GM12878 (cell line): ENCODE data around the gene MGAT2. TPM values are rescaled to one million over a fixed set of nuclear protein-coding genes. Genes with fewer than 3 reads are reported as not detected.
A peak's percentile ranks its signal among the peaks of the same experiment; 100 is the strongest.

ENCODE experiments used
- ASH2L ChIP-seq: fragments of 300-600, 200-600 bp; sonication (generic); IDR thresholded peaks from 2 replicates; pipeline ENCODE4 v1.6.1; 2017; ENCODE audit warnings: low read depth, mild to moderate bottlenecking, borderline replicate concordance
- ATF7 ChIP-seq: fragments of 450-650 bp; IDR thresholded peaks from 2 replicates; pipeline ENCODE4 v1.6.1; 2016; ENCODE audit warnings: low read depth, mild to moderate bottlenecking
- BRCA1 ChIP-seq: IDR thresholded peaks from 2 replicates; pipeline ENCODE4 v1.6.1; 2011; ENCODE audit warnings: low read depth, low read length, improper control_type of control experiment
- CHD1 ChIP-seq: IDR thresholded peaks from 2 replicates; pipeline ENCODE4 v1.6.1; 2012; ENCODE audit warnings: low read depth, low read length, improper control_type of control experiment
- CREB1 ChIP-seq: IDR thresholded peaks from 2 replicates; pipeline ENCODE4 v1.6.1; 2012; ENCODE audit warnings: low read depth, mild to moderate bottlenecking, inconsistent platforms
- DPF2 ChIP-seq: fragments of 450-650 bp; IDR thresholded peaks from 2 replicates; pipeline ENCODE4 v1.6.1; 2017; ENCODE audit warnings: mild to moderate bottlenecking
- EED ChIP-seq: sonication (generic); IDR thresholded peaks from 2 replicates; pipeline ENCODE4 v1.6.1; 2016; ENCODE audit warnings: antibody characterized with exemption, low read depth
- FOXM1 ChIP-seq: IDR thresholded peaks from 2 replicates; pipeline ENCODE4 v1.6.1; 2012; ENCODE audit warnings: low read depth, mild to moderate bottlenecking, inconsistent platforms, low read length, moderate library complexity
- HDAC2 ChIP-seq: fragments of 200-600 bp; sonication (generic); IDR thresholded peaks from 2 replicates; pipeline ENCODE4 v1.6.1; 2017
- JUNB ChIP-seq: IDR thresholded peaks from 2 replicates; pipeline ENCODE4 v1.6.1; 2016; ENCODE audit warnings: antibody characterized with exemption, mild to moderate bottlenecking
- MEF2A ChIP-seq: IDR thresholded peaks from 2 replicates; pipeline ENCODE4 v1.6.1; 2011; ENCODE audit warnings: low read depth, mild to moderate bottlenecking, low read length, moderate library complexity; ENCODE audit not compliant: insufficient read depth
- NFYB ChIP-seq: IDR thresholded peaks from 2 replicates; pipeline ENCODE4 v1.6.1; 2011; ENCODE audit warnings: low read depth, mild to moderate bottlenecking, low read length, improper control_type of control experiment, moderate library complexity; ENCODE audit not compliant: insufficient read depth
- NR2C1 ChIP-seq: fragments of 450-650 bp; IDR thresholded peaks from 2 replicates; pipeline ENCODE4 v1.6.1; 2017; ENCODE audit warnings: antibody characterized with exemption, mild to moderate bottlenecking, moderate library complexity
- NR2F1 ChIP-seq: fragments of 450-650 bp; conservative IDR thresholded peaks from 2 replicates; pipeline ENCODE4 v1.6.1; 2017; ENCODE audit warnings: mild to moderate bottlenecking
- POLR2AphosphoS5 ChIP-seq: IDR thresholded peaks from 2 replicates; pipeline ENCODE4 v1.6.1; 2011; ENCODE audit warnings: mild to moderate bottlenecking, low read length, inconsistent platforms
- RB1 ChIP-seq: fragments of 450-650 bp; formaldehyde crosslinking; IDR thresholded peaks from 2 replicates; pipeline ENCODE4 v1.6.1; 2017; ENCODE audit warnings: mild to moderate bottlenecking, borderline replicate concordance
- RBBP5 ChIP-seq: fragments of 200-600 bp; sonication (generic); conservative IDR thresholded peaks from 2 replicates; pipeline ENCODE4 v1.6.1; 2016
- RUNX3 ChIP-seq: IDR thresholded peaks from 2 replicates; pipeline ENCODE4 v1.6.1; 2012; ENCODE audit warnings: low read length, inconsistent platforms
- SPI1 ChIP-seq: IDR thresholded peaks from 2 replicates; pipeline ENCODE4 v1.6.1; 2011; ENCODE audit warnings: low read depth, mild to moderate bottlenecking, low read length, moderate library complexity, borderline replicate concordance; ENCODE audit not compliant: insufficient read depth
- SRF ChIP-seq, 2 experiments: IDR thresholded peaks; 2 replicates each; pipeline ENCODE4 v1.6.1; 2011; ENCODE audit warnings: low read depth in 2 of 2, low read length in 2 of 2, mild to moderate bottlenecking in 1 of 2, moderate library complexity in 1 of 2
- TARDBP ChIP-seq: IDR thresholded peaks from 2 replicates; pipeline ENCODE4 v1.6.1; 2016; ENCODE audit warnings: borderline replicate concordance
- TCF7 ChIP-seq: IDR thresholded peaks from 2 replicates; pipeline ENCODE4 v1.6.1; 2014; ENCODE audit warnings: antibody characterized with exemption, borderline replicate concordance
- ZNF217 ChIP-seq: fragments of 450-650 bp; IDR thresholded peaks from 2 replicates; pipeline ENCODE4 v1.6.1; 2017; ENCODE audit warnings: antibody characterized with exemption, mild to moderate bottlenecking
- ZNF24 ChIP-seq: fragments of 450-650 bp; IDR thresholded peaks from 2 replicates; pipeline ENCODE4 v1.6.1; 2017; ENCODE audit warnings: antibody characterized with exemption, mild to moderate bottlenecking
- polyA plus RNA-seq, 11 experiments: library from polyadenylated mRNA; depleted of rRNA in 4 of 11; unstranded in 6 of 11; stranded (reverse) in 5 of 11; fragments of >200 nt; fragmentation: Nextera tagmentation in 4 of 11; fragmentation: Illumina TruSeq in 1 of 11; extraction: Ambion mirVana in 4 of 11; extraction: Trizol in 1 of 11; gene quantifications; 1 replicate in 1 of 11; 2 replicates in 10 of 11; pipeline versions ENCODE4 v1.2.1 to v1.2.3, GENCODE V29; 2011 to 2016; ENCODE audit warnings: inconsistent platforms in 2 of 11, missing spikeins in 2 of 11, low read depth in 1 of 11
- total RNA-seq, 4 experiments: library from RNA; depleted of rRNA in 3 of 4; stranded (reverse); fragments of >200 nt in 3 of 4; fragmentation: Illumina TruSeq in 1 of 4; extraction: Trizol in 1 of 4; gene quantifications; 2 replicates each; pipeline versions ENCODE4 v1.2.1 to v1.2.3, GENCODE V29; 2013 to 2021
- TF ChIP-seq, protein P1 (sequence below): IDR thresholded peaks from 2 replicates; pipeline ENCODE4 v1.6.1; 2011; ENCODE audit warnings: low read depth, mild to moderate bottlenecking, low read length, moderate library complexity, borderline replicate concordance; ENCODE audit errors: extremely low read depth
- TF ChIP-seq, protein P2 (sequence below): fragments of 450-650 bp; IDR thresholded peaks from 2 replicates; pipeline ENCODE4 v1.6.1; 2014; ENCODE audit warnings: mild to moderate bottlenecking
- TF ChIP-seq, protein P3 (sequence below): fragments of 450-650 bp; IDR thresholded peaks from 2 replicates; pipeline ENCODE4 v1.6.1; 2017; ENCODE audit warnings: mild to moderate bottlenecking, moderate library complexity

Gene MGAT2
- total and polyA plus RNA-seq, 10 of the 15 experiments (the other 5 are each of a cell fraction or from before 2014, with no cell fraction given), result 0.03 to 51.8 (median 38.0) TPM; not detected in 1

DNA sequence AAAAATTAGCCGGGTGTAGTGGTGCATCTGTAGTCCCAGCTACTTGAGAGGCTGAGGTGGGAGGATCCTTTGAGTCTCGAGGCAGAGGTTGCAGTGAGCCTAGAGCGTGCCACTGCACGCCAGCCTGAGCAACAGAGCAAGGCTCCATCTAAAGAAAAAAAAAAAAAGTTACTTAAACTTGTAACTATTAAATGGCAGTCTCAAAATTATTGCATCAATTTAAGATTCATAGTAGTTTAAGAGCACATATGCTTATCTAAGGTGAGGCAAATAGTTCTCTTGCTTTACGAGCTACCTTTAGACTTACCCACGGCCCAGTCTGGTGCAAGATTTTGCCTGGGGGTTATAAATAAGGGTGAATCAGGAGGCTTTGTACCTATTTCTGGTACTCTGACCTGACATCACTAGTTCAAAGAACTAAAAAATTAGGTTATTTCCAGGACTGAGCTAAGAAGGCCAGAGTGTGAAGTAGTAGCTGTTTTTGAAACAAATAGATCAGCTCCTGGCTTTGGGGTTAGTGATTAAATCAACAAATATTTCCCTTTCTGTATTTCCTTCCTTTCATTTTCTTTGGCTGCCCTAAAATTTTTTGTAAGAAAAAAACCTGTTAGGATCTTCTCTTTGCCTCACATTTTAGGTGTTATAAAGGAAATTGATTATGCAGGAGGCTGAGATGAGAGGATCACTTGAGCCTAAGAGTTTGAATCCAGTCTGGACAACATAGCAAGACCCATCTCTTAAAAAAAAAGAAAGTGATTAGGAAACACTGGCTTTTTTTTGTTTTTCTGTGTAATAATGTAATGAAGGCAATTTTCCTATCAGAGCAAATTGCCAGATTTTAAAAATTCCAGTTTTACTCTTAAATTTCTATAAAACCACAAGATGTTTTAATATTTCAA lies 3.6 kb downstream of the MGAT2 start (continued):
- TF ChIP-seq FOXM1, result peak; percentile 49; the same call in 1 of the 2 replicates
- peak; percentile 95 for TF ChIP-seq MEF2A
- TF ChIP-seq, protein P1, sequence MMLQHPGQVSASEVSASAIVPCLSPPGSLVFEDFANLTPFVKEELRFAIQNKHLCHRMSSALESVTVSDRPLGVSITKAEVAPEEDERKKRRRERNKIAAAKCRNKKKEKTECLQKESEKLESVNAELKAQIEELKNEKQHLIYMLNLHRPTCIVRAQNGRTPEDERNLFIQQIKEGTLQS, result no peak
- 0 out of 2 replicates have a peak, but pooled peaks have one; percentile 31 for TF ChIP-seq RUNX3
- TF ChIP-seq BRCA1, result no peak
- TF ChIP-seq, protein P2, sequence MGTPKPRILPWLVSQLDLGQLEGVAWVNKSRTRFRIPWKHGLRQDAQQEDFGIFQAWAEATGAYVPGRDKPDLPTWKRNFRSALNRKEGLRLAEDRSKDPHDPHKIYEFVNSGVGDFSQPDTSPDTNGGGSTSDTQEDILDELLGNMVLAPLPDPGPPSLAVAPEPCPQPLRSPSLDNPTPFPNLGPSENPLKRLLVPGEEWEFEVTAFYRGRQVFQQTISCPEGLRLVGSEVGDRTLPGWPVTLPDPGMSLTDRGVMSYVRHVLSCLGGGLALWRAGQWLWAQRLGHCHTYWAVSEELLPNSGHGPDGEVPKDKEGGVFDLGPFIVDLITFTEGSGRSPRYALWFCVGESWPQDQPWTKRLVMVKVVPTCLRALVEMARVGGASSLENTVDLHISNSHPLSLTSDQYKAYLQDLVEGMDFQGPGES, result no peak
- TF ChIP-seq CHD1, result no peak
- no peak for TF ChIP-seq RBBP5
- no peak for TF ChIP-seq TARDBP
- no peak for TF ChIP-seq ASH2L
- 0 out of 2 replicates have a peak, but pooled peaks have one; percentile 21 for TF ChIP-seq JUNB
- no peak for TF ChIP-seq RB1
- TF ChIP-seq NFYB, result no peak
- TF ChIP-seq ZNF217, result peak; percentile 78
- TF ChIP-seq NR2C1, result no peak
- TF ChIP-seq NR2F1, result peak; percentile 45; the same call in 1 of the 2 replicates
- TF ChIP-seq ATF7, result peak; percentile 74
- TF ChIP-seq DPF2, result no peak
- no peak for TF ChIP-seq HDAC2
- TF ChIP-seq TCF7, result peak; percentile 47; the same call in 1 of the 2 replicates
- TF ChIP-seq EED, result no peak
- TF ChIP-seq, protein P3, sequence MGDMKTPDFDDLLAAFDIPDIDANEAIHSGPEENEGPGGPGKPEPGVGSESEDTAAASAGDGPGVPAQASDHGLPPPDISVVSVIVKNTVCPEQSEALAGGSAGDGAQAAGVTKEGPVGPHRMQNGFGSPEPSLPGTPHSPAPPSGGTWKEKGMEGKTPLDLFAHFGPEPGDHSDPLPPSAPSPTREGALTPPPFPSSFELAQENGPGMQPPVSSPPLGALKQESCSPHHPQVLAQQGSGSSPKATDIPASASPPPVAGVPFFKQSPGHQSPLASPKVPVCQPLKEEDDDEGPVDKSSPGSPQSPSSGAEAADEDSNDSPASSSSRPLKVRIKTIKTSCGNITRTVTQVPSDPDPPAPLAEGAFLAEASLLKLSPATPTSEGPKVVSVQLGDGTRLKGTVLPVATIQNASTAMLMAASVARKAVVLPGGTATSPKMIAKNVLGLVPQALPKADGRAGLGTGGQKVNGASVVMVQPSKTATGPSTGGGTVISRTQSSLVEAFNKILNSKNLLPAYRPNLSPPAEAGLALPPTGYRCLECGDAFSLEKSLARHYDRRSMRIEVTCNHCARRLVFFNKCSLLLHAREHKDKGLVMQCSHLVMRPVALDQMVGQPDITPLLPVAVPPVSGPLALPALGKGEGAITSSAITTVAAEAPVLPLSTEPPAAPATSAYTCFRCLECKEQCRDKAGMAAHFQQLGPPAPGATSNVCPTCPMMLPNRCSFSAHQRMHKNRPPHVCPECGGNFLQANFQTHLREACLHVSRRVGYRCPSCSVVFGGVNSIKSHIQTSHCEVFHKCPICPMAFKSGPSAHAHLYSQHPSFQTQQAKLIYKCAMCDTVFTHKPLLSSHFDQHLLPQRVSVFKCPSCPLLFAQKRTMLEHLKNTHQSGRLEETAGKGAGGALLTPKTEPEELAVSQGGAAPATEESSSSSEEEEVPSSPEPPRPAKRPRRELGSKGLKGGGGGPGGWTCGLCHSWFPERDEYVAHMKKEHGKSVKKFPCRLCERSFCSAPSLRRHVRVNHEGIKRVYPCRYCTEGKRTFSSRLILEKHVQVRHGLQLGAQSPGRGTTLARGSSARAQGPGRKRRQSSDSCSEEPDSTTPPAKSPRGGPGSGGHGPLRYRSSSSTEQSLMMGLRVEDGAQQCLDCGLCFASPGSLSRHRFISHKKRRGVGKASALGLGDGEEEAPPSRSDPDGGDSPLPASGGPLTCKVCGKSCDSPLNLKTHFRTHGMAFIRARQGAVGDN, result no peak
- no peak for TF ChIP-seq SRF (IDR thresholded peaks at IDR 0.05; ENCODE audit: low read depth in 2 of 2, low read length in 2 of 2)
- TF ChIP-seq SPI1, result no peak
- TF ChIP-seq CREB1, result 0 out of 2 replicates have a peak, but pooled peaks have one; percentile 48
- TF ChIP-seq POLR2AphosphoS5, result peak; percentile 57; the same call in 1 of the 2 replicates
- TF ChIP-seq ZNF24, result peak; percentile 81
